ENCODE data around the gene ZNF175.

ZNF175 gene

DNA sequence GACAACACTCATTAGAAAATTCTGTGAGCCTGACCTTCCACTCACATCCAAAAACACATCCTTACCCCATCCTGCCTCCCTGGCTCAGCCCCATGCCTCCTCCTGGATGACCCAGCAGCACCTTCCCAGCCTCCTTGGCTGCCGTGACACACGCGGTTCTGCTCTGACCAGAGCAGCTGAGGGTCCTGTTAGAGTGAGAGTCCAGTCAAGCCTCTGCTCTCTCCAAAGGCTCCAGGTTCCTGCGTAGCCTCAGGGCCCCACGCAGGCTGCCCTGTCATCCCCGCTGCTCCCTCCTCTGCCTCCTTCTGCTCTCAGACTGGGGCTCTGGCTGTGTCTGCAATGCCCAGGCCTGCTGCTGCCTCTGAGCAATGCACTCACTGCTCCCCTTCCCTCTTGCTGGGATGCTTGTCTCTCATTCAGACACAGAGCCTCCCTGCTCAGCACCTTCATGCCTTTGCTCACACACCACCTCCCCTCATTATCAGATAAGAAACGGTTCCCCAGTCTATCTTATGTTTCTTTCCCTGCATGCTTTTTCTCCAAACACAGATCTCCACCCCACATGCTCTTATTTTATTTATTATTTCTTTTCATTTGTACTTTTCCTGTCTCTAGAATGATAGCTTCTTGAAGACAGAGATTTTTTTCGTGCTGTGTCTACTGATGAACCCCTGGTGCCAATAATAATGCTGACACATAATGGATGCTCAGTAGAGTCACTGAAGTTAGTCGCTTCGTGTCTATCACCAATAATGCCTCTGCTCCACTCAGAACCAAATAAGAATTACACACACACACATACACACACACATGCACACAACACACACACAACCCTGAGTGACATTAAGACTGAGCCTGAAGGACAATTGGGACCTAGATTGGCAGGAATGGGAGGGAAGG lies 29.4 kb upstream of the ZNF175 start:
- Histone ChIP-seq H3K27ac (ENCODE audit: low read depth, low read length) (no peak overlapping the region), H3K4me1 (ENCODE audit: control insufficient read depth, insufficient read depth, low read length) (no peaks in the 10 kb centered on the region; the same call in 1 of the 2 replicates), H3K27me3 (ENCODE audit: control insufficient read depth, insufficient read depth, low read length) (peaks cover 41% of the 10 kb centered on the region), H3K9me3 (ENCODE audit: control insufficient read depth, insufficient read depth, low read depth, low read length) (no peaks in the 10 kb centered on the region), H3K36me3 (ENCODE audit: control insufficient read depth, insufficient read depth, low read length) (no peaks in the 10 kb centered on the region), H3K9ac (ENCODE audit: low read length) (no peak overlapping the region), H3K4me3 (ENCODE audit: low read depth, low read length) (no peak overlapping the region)

- Histone ChIP-seq H3K36me3 (ENCODE audit: control insufficient read depth, insufficient read depth, low read length) (no peaks in the 10 kb centered on the region), H3K27ac (ENCODE audit: low read depth, low read length) (no peak overlapping the region), H3K9ac (ENCODE audit: low read length) (no peak overlapping the region), H3K9me3 (ENCODE audit: control insufficient read depth, insufficient read depth, low read depth, low read length) (no peaks in the 10 kb centered on the region), H3K4me3 (ENCODE audit: low read depth, low read length) (no peak overlapping the region), H3K27me3 (ENCODE audit: control insufficient read depth, insufficient read depth, low read length) (peaks cover 38% of the 10 kb centered on the region), H3K4me1 (ENCODE audit: control insufficient read depth, insufficient read depth, low read length) (no peaks in the 10 kb centered on the region; the same call in 1 of the 2 replicates)
Observed at GRCh38 chr19:51542699-51543098, 28.4 kb upstream of the ZNF175 start.

GRCh38 chr19:51544038-51544437 lies 27.0 kb upstream of the ZNF175 start:
- Histone ChIP-seq H3K4me1 (ENCODE audit: control insufficient read depth, insufficient read depth, low read length) (no peaks in the 10 kb centered on the region; the same call in 1 of the 2 replicates), H3K36me3 (ENCODE audit: control insufficient read depth, insufficient read depth, low read length) (no peaks in the 10 kb centered on the region), H3K9ac (ENCODE audit: low read length) (no peak overlapping the region), H3K27ac (ENCODE audit: low read depth, low read length) (no peak overlapping the region), H3K4me3 (ENCODE audit: low read depth, low read length) (no peak overlapping the region), H3K27me3 (ENCODE audit: control insufficient read depth, insufficient read depth, low read length) (peaks cover 33% of the 10 kb centered on the region), H3K9me3 (ENCODE audit: control insufficient read depth, insufficient read depth, low read depth, low read length) (no peaks in the 10 kb centered on the region)

DNA sequence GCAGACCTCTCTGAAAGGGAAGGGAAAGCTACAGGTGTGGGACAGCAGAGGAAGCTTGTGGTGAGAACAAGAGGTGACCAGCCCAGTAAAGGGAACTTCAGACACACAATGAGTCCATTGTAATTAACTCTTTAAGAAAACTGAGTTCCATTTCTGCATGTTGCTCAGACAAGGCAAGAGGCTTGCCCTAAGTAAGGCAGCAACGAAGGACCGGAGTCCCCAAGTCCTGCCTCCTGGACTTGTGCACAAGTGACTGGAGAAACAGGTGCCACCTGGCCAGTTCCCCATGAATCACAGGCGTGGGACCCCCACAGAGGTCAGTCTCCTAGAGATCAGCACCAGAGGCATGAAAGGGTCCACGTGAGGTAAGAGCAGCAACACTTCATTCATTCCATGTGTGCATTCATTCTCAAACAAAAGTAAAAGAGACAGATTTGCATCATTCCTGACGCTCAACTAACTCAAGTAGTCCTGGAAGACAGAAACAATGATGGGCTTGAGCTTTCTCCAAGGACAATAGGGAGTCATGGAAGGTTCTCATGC lies 24.9 kb upstream of the ZNF175 start:
- Histone ChIP-seq H3K27me3 (ENCODE audit: control insufficient read depth, insufficient read depth, low read length) (peaks cover 39% of the 10 kb centered on the region), H3K4me3 (ENCODE audit: low read depth, low read length) (no peak overlapping the region), H3K27ac (ENCODE audit: low read depth, low read length) (no peak overlapping the region), H3K9ac (ENCODE audit: low read length) (no peak overlapping the region), H3K36me3 (ENCODE audit: control insufficient read depth, insufficient read depth, low read length) (no peaks in the 10 kb centered on the region), H3K9me3 (ENCODE audit: control insufficient read depth, insufficient read depth, low read depth, low read length) (no peaks in the 10 kb centered on the region), H3K4me1 (ENCODE audit: control insufficient read depth, insufficient read depth, low read length) (no peaks in the 10 kb centered on the region; the same call in 1 of the 2 replicates)

GRCh38 chr19:51546650-51547396 lies 24.3 kb upstream of the ZNF175 start:
- no peaks in the 10 kb centered on the region; the same call in 1 of the 2 replicates for H3K4me1 ChIP-seq (ENCODE audit: control insufficient read depth, insufficient read depth, low read length)
- peak overlapping the region; percentile 29 for H3K9ac ChIP-seq (ENCODE audit: low read length)
- no peaks in the 10 kb centered on the region for H3K9me3 ChIP-seq (ENCODE audit: control insufficient read depth, insufficient read depth, low read depth, low read length)
- H3K36me3 ChIP-seq (ENCODE audit: control insufficient read depth, insufficient read depth, low read length) = no peaks in the 10 kb centered on the region
- peak overlapping the region; percentile 4; the same call in 1 of the 2 replicates for H3K27ac ChIP-seq (ENCODE audit: low read depth, low read length)
- H3K27me3 ChIP-seq (ENCODE audit: control insufficient read depth, insufficient read depth, low read length) = peaks cover 39% of the 10 kb centered on the region; the same call in 1 of the 2 replicates
- no peak overlapping the region for H3K4me3 ChIP-seq (ENCODE audit: low read depth, low read length)

- H3K4me1 ChIP-seq (ENCODE audit: control insufficient read depth, insufficient read depth, low read length) = no peaks in the 10 kb centered on the region; the same call in 1 of the 2 replicates
- H3K36me3 ChIP-seq (ENCODE audit: control insufficient read depth, insufficient read depth, low read length) = no peaks in the 10 kb centered on the region
- peaks cover 37% of the 10 kb centered on the region for H3K27me3 ChIP-seq (ENCODE audit: control insufficient read depth, insufficient read depth, low read length)
- H3K4me3 ChIP-seq (ENCODE audit: low read depth, low read length) = no peak overlapping the region
- peak overlapping the region; percentile 52 for H3K9ac ChIP-seq (ENCODE audit: low read length)
- H3K27ac ChIP-seq (ENCODE audit: low read depth, low read length) = peak overlapping the region; percentile 75; the same call in 1 of the 2 replicates
- H3K9me3 ChIP-seq (ENCODE audit: control insufficient read depth, insufficient read depth, low read depth, low read length) = no peaks in the 10 kb centered on the region
Observed at GRCh38 chr19:51547397-51548212, 23.5 kb upstream of the ZNF175 start.

DNA sequence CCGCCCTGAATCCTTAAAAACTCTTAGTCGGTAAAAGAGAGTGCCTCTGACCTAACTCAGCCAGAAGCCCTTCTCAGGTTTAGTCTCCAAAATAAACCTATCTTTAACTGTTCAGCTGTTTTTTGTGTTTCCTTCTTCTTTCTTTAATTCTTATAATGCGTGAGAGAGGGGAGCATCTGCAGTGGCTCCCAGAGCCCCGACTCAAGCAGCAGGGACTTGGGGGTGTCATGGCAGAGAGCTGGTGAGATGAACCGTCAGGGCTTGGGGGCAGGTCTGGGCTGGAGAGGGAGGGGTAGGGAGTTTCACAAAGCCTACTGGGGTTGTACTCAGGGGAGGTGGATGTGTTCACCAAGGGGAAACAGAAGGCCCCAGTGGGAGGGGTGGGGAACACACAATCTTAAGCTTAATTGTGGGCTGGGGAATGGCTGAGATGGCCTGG lies 22.9 kb upstream of the ZNF175 start:
- no peaks in the 10 kb centered on the region for H3K9me3 ChIP-seq (ENCODE audit: control insufficient read depth, insufficient read depth, low read depth, low read length)
- no peak overlapping the region; the same call in 1 of the 2 replicates for H3K4me3 ChIP-seq (ENCODE audit: low read depth, low read length)
- H3K27me3 ChIP-seq (ENCODE audit: control insufficient read depth, insufficient read depth, low read length) = peaks cover 36% of the 10 kb centered on the region
- H3K27ac ChIP-seq (ENCODE audit: low read depth, low read length) = peak overlapping the region; percentile 75; the same call in 1 of the 2 replicates
- no peaks in the 10 kb centered on the region for H3K36me3 ChIP-seq (ENCODE audit: control insufficient read depth, insufficient read depth, low read length)
- H3K4me1 ChIP-seq (ENCODE audit: control insufficient read depth, insufficient read depth, low read length) = no peaks in the 10 kb centered on the region; the same call in 1 of the 2 replicates
- H3K9ac ChIP-seq (ENCODE audit: low read length) = peak overlapping the region; percentile 52

DNA sequence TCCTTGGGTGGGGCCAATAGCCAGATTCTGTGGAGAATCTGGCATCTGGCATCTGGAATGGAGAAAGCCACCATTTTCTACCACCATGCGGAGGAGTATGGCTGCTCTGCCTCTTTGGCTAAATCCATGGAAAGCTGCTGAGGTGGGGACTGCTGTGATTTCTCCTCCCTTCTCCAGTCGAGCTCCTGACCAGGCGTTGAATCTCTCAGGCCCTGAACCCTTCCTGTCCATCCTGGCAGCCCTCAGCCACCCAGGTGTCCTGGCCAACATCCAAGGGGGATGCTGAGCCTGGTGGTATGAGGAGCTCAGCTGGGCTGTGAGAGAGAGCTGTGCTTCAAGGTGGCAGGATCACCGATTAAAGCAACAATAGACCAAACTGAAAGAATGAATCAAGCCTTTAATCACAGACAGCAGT lies 22.2 kb upstream of the ZNF175 start:
- H3K36me3 ChIP-seq (ENCODE audit: control insufficient read depth, insufficient read depth, low read length) = no peaks in the 10 kb centered on the region
- no peaks in the 10 kb centered on the region for H3K9me3 ChIP-seq (ENCODE audit: control insufficient read depth, insufficient read depth, low read depth, low read length)
- no peaks in the 10 kb centered on the region; the same call in 1 of the 2 replicates for H3K4me1 ChIP-seq (ENCODE audit: control insufficient read depth, insufficient read depth, low read length)
- no peak overlapping the region for H3K27ac ChIP-seq (ENCODE audit: low read depth, low read length)
- peaks cover 36% of the 10 kb centered on the region for H3K27me3 ChIP-seq (ENCODE audit: control insufficient read depth, insufficient read depth, low read length)
- no peak overlapping the region for H3K9ac ChIP-seq (ENCODE audit: low read length)
- no peak overlapping the region for H3K4me3 ChIP-seq (ENCODE audit: low read depth, low read length)

DNA sequence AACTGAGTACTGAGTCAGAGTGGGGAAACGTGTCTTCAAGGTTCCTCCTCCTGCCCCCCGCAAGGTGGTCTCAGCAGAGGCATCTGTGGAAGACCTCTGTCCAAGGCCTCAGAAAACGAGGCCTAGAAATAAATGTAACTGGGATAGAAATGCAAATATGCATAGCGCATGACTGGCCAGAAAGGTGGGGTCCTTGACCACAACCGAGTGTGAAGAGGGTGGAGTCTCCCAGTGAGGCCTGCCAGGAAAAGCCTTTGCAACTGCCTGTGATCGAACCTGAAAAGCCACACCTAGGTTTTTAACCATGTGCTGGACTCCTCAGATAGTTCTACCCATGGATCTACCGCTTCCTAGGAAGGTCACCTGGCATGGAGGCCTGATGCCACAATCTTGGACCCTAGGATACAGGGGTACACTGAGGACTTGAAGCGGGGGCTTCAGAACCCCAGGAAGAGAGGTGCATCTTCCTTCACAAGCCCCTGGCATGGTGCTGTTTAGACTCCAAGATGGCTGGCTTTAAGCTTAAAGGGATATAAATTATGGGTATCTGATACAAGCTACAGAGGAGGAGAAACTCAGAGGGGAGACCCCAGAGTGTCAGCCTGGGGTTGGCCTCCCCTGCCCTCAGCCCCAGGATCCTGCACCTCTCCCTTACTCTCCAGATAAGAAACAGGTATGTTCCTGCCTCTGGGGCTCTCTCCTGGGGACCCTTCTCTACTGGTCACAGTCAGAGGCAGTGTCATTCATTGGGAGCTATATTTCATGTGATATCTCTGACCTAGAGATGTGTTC lies 21.4 kb upstream of the ZNF175 start:
- no peak overlapping the region for H3K4me3 ChIP-seq (ENCODE audit: low read depth, low read length)
- no peak overlapping the region for H3K27ac ChIP-seq (ENCODE audit: low read depth, low read length)
- H3K27me3 ChIP-seq (ENCODE audit: control insufficient read depth, insufficient read depth, low read length) = peaks cover 38% of the 10 kb centered on the region
- H3K36me3 ChIP-seq (ENCODE audit: control insufficient read depth, insufficient read depth, low read length) = no peaks in the 10 kb centered on the region
- no peaks in the 10 kb centered on the region; the same call in 1 of the 2 replicates for H3K4me1 ChIP-seq (ENCODE audit: control insufficient read depth, insufficient read depth, low read length)
- H3K9ac ChIP-seq (ENCODE audit: low read length) = no peak overlapping the region
- H3K9me3 ChIP-seq (ENCODE audit: control insufficient read depth, insufficient read depth, low read depth, low read length) = no peaks in the 10 kb centered on the region

Measured in HUES6 (cell line).